SU-DHL-6 (cell line): ENCODE measurements around the gene ATF6B.

Experiments
- H2AFZ ChIP-seq: fragments of 200-600 bp; sonication (generic); 2 replicates; pipeline ENCODE4 v1.6.1; 2014; ENCODE audit warnings: low read depth, mild to moderate bottlenecking, moderate library complexity, mixed read lengths, antibody characterized with exemption, low read length; ENCODE audit not compliant: severe bottlenecking
- H3F3A ChIP-seq: fragments of 200-600 bp; shearing (Covaris generic); 2 replicates; pipeline ENCODE4 v1.6.0; 2016; ENCODE audit warnings: antibody characterized with exemption, mild to moderate bottlenecking; ENCODE audit not compliant: insufficient read depth
- H3K27ac ChIP-seq: fragments of 200-600 bp; sonication (generic); 2 replicates; pipeline ENCODE4 v1.5.1; 2016; ENCODE audit warnings: low read depth, mild to moderate bottlenecking, low read length, moderate library complexity, mixed read lengths
- H3K27me3 ChIP-seq: fragments of 200-600 bp; sonication (generic), shearing (Covaris generic); 2 replicates; pipeline ENCODE4 v1.6.0; 2014; ENCODE audit warnings: mild to moderate bottlenecking, low read length
- H3K36me3 ChIP-seq: fragments of 200-600 bp; sonication (generic); 2 replicates; pipeline ENCODE4 v1.6.1; 2014; ENCODE audit warnings: mild to moderate bottlenecking, low read length, mixed read lengths
- H3K4me2 ChIP-seq: fragments of 300-600, 200-600 bp; shearing (Covaris generic), sonication (generic); 2 replicates; pipeline ENCODE4 v1.6.0; 2014; ENCODE audit warnings: low read length, low read depth, mild to moderate bottlenecking; ENCODE audit not compliant: poor library complexity, severe bottlenecking
- H3K4me3 ChIP-seq: fragments of 200-600 bp; sonication (generic); 2 replicates; pipeline ENCODE4 v1.5.1; 2014; ENCODE audit warnings: antibody characterized with exemption, low read length, mild to moderate bottlenecking, mixed read lengths; ENCODE audit not compliant: insufficient read depth, poor library complexity, severe bottlenecking
- H3K79me2 ChIP-seq: fragments of 200-600 bp; sonication (generic); 2 replicates; pipeline ENCODE4 v1.6.1; 2014; ENCODE audit warnings: mild to moderate bottlenecking, low read length, moderate library complexity; ENCODE audit not compliant: insufficient read depth
- H3K9ac ChIP-seq: fragments of 200-600 bp; sonication (generic); 2 replicates; pipeline ENCODE4 v1.7.0; 2014; ENCODE audit warnings: mild to moderate bottlenecking, low read length
- H3K9me2 ChIP-seq: fragments of 200-600 bp; sonication (generic); replicated peaks from 2 replicates; pipeline ENCODE4 v1.6.1; 2014; ENCODE audit warnings: low read length; ENCODE audit not compliant: insufficient read depth
- H3K9me3 ChIP-seq: fragments of 200-600 bp; sonication (generic); 2 replicates; pipeline ENCODE4 v1.6.1; 2014; ENCODE audit warnings: low read length, mixed read lengths; ENCODE audit not compliant: insufficient read depth
- H4K20me1 ChIP-seq: fragments of 200-600 bp; sonication (generic); 2 replicates; pipeline ENCODE4 v1.6.1; 2014; ENCODE audit warnings: low read depth, mild to moderate bottlenecking, antibody characterized with exemption, low read length, moderate library complexity, mixed read lengths
- EZH2phosphoT487 ChIP-seq: fragments of 200-600 bp; sonication (generic), shearing (Covaris generic); conservative IDR thresholded peaks from 2 replicates; pipeline ENCODE4 v1.6.1; 2018; ENCODE audit warnings: mild to moderate bottlenecking, antibody characterized with exemption, low read length, moderate library complexity, mixed read lengths
- TF ChIP-seq, protein P1 (sequence below): fragments of 200-600 bp; sonication (generic); IDR thresholded peaks from one replicate; pipeline ENCODE4 v1.5.1; 2017; ENCODE audit warnings: antibody characterized with exemption, mild to moderate bottlenecking, low read length, moderate library complexity; ENCODE audit not compliant: insufficient read depth, poor library complexity, severe bottlenecking

Gene ATF6B

GRCh38 chr6:32108727-32109113 is 19.3 kb downstream of the ATF6B start:
- no peaks in the 10 kb centered on the region for H4K20me1 ChIP-seq
- no peak overlapping the region for H3K4me3 ChIP-seq
- H3K27ac ChIP-seq: no peak overlapping the region
- H3K79me2 ChIP-seq: no peaks in the 10 kb centered on the region
- H3K27me3 ChIP-seq: no peaks in the 10 kb centered on the region
- H3K4me2 ChIP-seq: no peak overlapping the region
- no peak for TF ChIP-seq EZH2phosphoT487
- TF ChIP-seq, protein P1, sequence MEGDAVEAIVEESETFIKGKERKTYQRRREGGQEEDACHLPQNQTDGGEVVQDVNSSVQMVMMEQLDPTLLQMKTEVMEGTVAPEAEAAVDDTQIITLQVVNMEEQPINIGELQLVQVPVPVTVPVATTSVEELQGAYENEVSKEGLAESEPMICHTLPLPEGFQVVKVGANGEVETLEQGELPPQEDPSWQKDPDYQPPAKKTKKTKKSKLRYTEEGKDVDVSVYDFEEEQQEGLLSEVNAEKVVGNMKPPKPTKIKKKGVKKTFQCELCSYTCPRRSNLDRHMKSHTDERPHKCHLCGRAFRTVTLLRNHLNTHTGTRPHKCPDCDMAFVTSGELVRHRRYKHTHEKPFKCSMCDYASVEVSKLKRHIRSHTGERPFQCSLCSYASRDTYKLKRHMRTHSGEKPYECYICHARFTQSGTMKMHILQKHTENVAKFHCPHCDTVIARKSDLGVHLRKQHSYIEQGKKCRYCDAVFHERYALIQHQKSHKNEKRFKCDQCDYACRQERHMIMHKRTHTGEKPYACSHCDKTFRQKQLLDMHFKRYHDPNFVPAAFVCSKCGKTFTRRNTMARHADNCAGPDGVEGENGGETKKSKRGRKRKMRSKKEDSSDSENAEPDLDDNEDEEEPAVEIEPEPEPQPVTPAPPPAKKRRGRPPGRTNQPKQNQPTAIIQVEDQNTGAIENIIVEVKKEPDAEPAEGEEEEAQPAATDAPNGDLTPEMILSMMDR: no peak
- no peaks in the 10 kb centered on the region for H3K36me3 ChIP-seq
- no peaks in the 10 kb centered on the region for H3K9me2 ChIP-seq
- H3F3A ChIP-seq: no peaks in the 10 kb centered on the region
- no peak overlapping the region for H2AFZ ChIP-seq
- H3K9ac ChIP-seq: no peak overlapping the region
- no peaks in the 10 kb centered on the region for H3K9me3 ChIP-seq

DNA sequence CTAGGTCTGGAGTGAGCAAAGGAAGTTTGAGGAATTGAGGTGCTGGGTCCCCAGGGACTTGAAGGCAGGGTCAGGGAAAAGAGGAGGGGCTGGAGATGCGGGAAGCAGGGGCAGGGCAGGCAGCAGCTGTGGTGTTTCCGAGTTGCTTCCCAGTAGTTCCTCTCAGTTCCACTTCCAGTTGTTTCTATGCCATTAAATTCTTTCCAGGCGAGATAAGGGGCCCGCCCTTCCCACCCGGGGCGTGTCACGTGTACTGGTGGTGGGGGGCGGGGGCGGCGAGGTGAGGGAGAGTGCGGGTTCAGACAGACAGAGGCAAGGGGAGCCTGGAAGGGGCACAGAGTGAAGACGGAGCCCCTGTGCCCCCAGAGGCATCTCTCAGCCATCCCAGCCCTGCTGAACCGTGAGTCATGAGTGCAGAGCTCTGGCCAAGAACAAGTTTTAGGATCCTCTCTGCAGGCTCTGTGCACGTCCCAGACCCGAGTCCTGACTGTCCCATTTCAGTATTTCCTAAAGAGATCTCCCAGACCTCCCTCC is 19.9 kb downstream of the ATF6B start:
- Histone ChIP-seq H3K9ac (no peak overlapping the region), H3K9me2 (no peaks in the 10 kb centered on the region), H3K36me3 (no peaks in the 10 kb centered on the region), H3K27me3 (no peaks in the 10 kb centered on the region), H3K79me2 (no peaks in the 10 kb centered on the region), H3F3A (no peaks in the 10 kb centered on the region), H3K9me3 (no peaks in the 10 kb centered on the region), H2AFZ (no peak overlapping the region), H3K27ac (no peak overlapping the region), H3K4me3 (no peak overlapping the region), H4K20me1 (no peaks in the 10 kb centered on the region), H3K4me2 (no peak overlapping the region)
- TF ChIP-seq EZH2phosphoT487: no peak
- TF ChIP-seq, protein P1: no peak

GRCh38 chr6:32107406-32107805 is 20.6 kb downstream of the ATF6B start:
- H3K36me3 ChIP-seq: no peaks in the 10 kb centered on the region
- no peak overlapping the region for H2AFZ ChIP-seq
- no peaks in the 10 kb centered on the region for H3K9me2 ChIP-seq
- no peaks in the 10 kb centered on the region for H3K9me3 ChIP-seq
- no peak overlapping the region for H3K27ac ChIP-seq
- no peak overlapping the region for H3K9ac ChIP-seq
- no peaks in the 10 kb centered on the region for H3K79me2 ChIP-seq
- TF ChIP-seq, protein P1: no peak
- no peak for TF ChIP-seq EZH2phosphoT487
- H3F3A ChIP-seq: no peaks in the 10 kb centered on the region
- H3K4me3 ChIP-seq: no peak overlapping the region
- H3K27me3 ChIP-seq: no peaks in the 10 kb centered on the region
- no peaks in the 10 kb centered on the region for H4K20me1 ChIP-seq
- H3K4me2 ChIP-seq: no peak overlapping the region
